SK-N-SH (cell line): Measurements from ENCODE around the gene BRD7. TPM values are rescaled to one million over a fixed set of nuclear protein-coding genes. Genes with fewer than 3 reads are reported as not detected.

Source experiments
- CTCF ChIA-PET: fragments of 300-600, 350-600 bp; formaldehyde crosslinking; extraction: SDS; loops from one replicate; lab custom pipeline; 2021; lab: Yijun Ruan, JAX
- POLR2A ChIA-PET: fragments of 350-600 bp; sonication (Branson Sonifier 250); formaldehyde crosslinking; extraction: SDS; loops from one replicate; lab custom pipeline; 2020; ENCODE audit warnings: antibody characterized with exemption, inconsistent platforms; lab: Yijun Ruan, JAX
- DNase-seq: peaks from one replicate; pipeline ENCODE4 v3.0.0; 2012
- H2AFZ ChIP-seq: fragments of 200-600 bp; sonication (generic); 2 replicates; pipeline ENCODE4 v1.8.1; 2016; ENCODE audit warnings: antibody characterized with exemption, mild to moderate bottlenecking, low read depth
- H3F3A ChIP-seq: fragments of 200-600 bp; sonication (generic); replicated peaks from 2 replicates; pipeline ENCODE3; 2016; ENCODE audit warnings: antibody characterized with exemption, mild to moderate bottlenecking; ENCODE audit not compliant: insufficient read depth
- H3K27ac ChIP-seq, 2 experiments: fragments of 200-500 bp in 1 of 2; fragments of 200-600 bp in 1 of 2; sonication (Bioruptor generic) in 1 of 2; sonication (generic), shearing (Covaris generic) in 1 of 2; 2 replicates each; pipeline versions ENCODE4 v1.5.1 to v1.6.1; 2014 to 2016; ENCODE audit warnings: low read depth in 2 of 2, inconsistent platforms in 1 of 2, low read length in 1 of 2, mild to moderate bottlenecking in 1 of 2, mixed read lengths in 1 of 2
- H3K27me3 ChIP-seq: fragments of 200-600 bp; sonication (generic), shearing (Covaris generic); 2 replicates; pipeline ENCODE4 v1.6.1; 2016; ENCODE audit warnings: mixed run types; ENCODE audit not compliant: insufficient read depth
- H3K36me3 ChIP-seq, 2 experiments: fragments of 200-500 bp in 1 of 2; fragments of 200-600 bp in 1 of 2; sonication (Bioruptor generic) in 1 of 2; sonication (generic) in 1 of 2; replicated peaks in 1 of 2; 2 replicates each; pipeline versions ENCODE3 to v1.5.1; 2014 to 2016; ENCODE audit warnings: low read length in 1 of 2, mild to moderate bottlenecking in 1 of 2; ENCODE audit not compliant: insufficient read depth in 2 of 2, control insufficient read depth in 1 of 2
- H3K4me1 ChIP-seq, 2 experiments: fragments of 200-500 bp in 1 of 2; fragments of 200-600 bp in 1 of 2; sonication (Bioruptor generic) in 1 of 2; sonication (generic), shearing (Covaris generic) in 1 of 2; 2 replicates each; pipeline versions ENCODE4 v1.5.1 to v1.6.1; 2014 to 2016; ENCODE audit warnings: low read depth in 1 of 2, low read length in 1 of 2, mixed run types in 1 of 2; ENCODE audit not compliant: insufficient read depth in 2 of 2, control insufficient read depth in 1 of 2
- H3K4me2 ChIP-seq: fragments of 200-600 bp; sonication (generic), shearing (Covaris generic); 2 replicates; pipeline ENCODE4 v1.6.1; 2017; ENCODE audit warnings: mixed run types
- H3K4me3 ChIP-seq, 2 experiments: fragments of 200-500 bp in 1 of 2; fragments of 200-600 bp in 1 of 2; sonication (Bioruptor generic) in 1 of 2; sonication (generic), shearing (Covaris generic) in 1 of 2; 2 replicates each; pipeline versions ENCODE4 v1.5.1 to v1.8.1; 2014 to 2016; ENCODE audit warnings: low read depth in 2 of 2, inconsistent platforms in 1 of 2, low read length in 1 of 2, mild to moderate bottlenecking in 1 of 2, mixed read lengths in 1 of 2, moderate library complexity in 1 of 2
- H3K79me2 ChIP-seq: fragments of 200-600 bp; sonication (generic); 2 replicates; pipeline ENCODE4 v1.8.1; 2017; ENCODE audit warnings: mild to moderate bottlenecking; ENCODE audit not compliant: insufficient read depth
- H3K9ac ChIP-seq: fragments of 200-600 bp; sonication (generic); 2 replicates; pipeline ENCODE4 v1.6.1; 2017; ENCODE audit warnings: mixed run types
- H3K9me2 ChIP-seq: fragments of 200-600 bp; sonication (generic); 2 replicates; pipeline ENCODE4 v1.6.1; 2017; ENCODE audit warnings: mixed run types
- H3K9me3 ChIP-seq: fragments of 200-600 bp; sonication (generic); 2 replicates; pipeline ENCODE4 v1.6.1; 2017; ENCODE audit warnings: mixed run types, mild to moderate bottlenecking, moderate library complexity
- H4K20me1 ChIP-seq: fragments of 200-600 bp; sonication (generic); 2 replicates; pipeline ENCODE4 v1.6.1; 2017; ENCODE audit warnings: mild to moderate bottlenecking, mixed run types; ENCODE audit not compliant: insufficient read depth
- CHD2 ChIP-seq: fragments of 150-350 bp; IDR thresholded peaks from 2 replicates; pipeline ENCODE4 v1.6.1; 2018; ENCODE audit warnings: low read length; ENCODE audit not compliant: partially characterized antibody
- EZH2phosphoT487 ChIP-seq: fragments of 200-600 bp; sonication (generic); IDR thresholded peaks from 2 replicates; pipeline ENCODE4 v1.6.1; 2017; ENCODE audit warnings: low read depth, mixed run types, mild to moderate bottlenecking, antibody characterized with exemption, moderate library complexity, borderline replicate concordance
- MEF2A ChIP-seq: IDR thresholded peaks from 2 replicates; pipeline ENCODE4 v1.4.0; 2012; ENCODE audit warnings: low read depth, borderline replicate concordance
- MXI1 ChIP-seq: IDR thresholded peaks from 2 replicates; pipeline ENCODE4 v1.6.1; 2012; ENCODE audit warnings: mild to moderate bottlenecking, low read depth, low read length, improper control_type of control experiment
- RFX5 ChIP-seq: IDR thresholded peaks from 2 replicates; pipeline ENCODE4 v1.6.1; 2012; ENCODE audit warnings: mild to moderate bottlenecking, improper control_type of control experiment, low read length
- SIN3A ChIP-seq: IDR thresholded peaks from 2 replicates; pipeline ENCODE4 v1.6.1; 2012; ENCODE audit warnings: low read depth, mild to moderate bottlenecking, low read length, moderate library complexity, borderline replicate concordance
- SMC3 ChIP-seq: IDR thresholded peaks from 2 replicates; pipeline ENCODE4 v1.6.1; 2012; ENCODE audit warnings: low read depth, low read length, improper control_type of control experiment
- TCF12 ChIP-seq: IDR thresholded peaks from 2 replicates; pipeline ENCODE4 v1.4.0; 2012
- YY1 ChIP-seq: IDR thresholded peaks from 2 replicates; pipeline ENCODE4 v1.4.0; 2012; ENCODE audit warnings: low read depth, mild to moderate bottlenecking
- WGBS: methylation state at CpG from one replicate; pipeline ENCODE4 v1.1.6; 2017; ENCODE audit warnings: low lambda C conversion rate; 5-methylcytosine and 5-hydroxymethylcytosine counted together
- polyA plus RNA-seq, 3 experiments: library from polyadenylated mRNA; depleted of rRNA; stranded (reverse); fragments of >200 nt; gene quantifications; 2 replicates each; pipeline ENCODE4 v1.2.3, GENCODE V29; 2012
- TF ChIP-seq, protein P1 (sequence below): IDR thresholded peaks from 2 replicates; pipeline ENCODE4 v1.6.1; 2012; ENCODE audit warnings: mild to moderate bottlenecking, low read depth, low read length, moderate library complexity
- TF ChIP-seq, protein P2 (sequence below): IDR thresholded peaks from 2 replicates; pipeline ENCODE4 v1.4.0; 2012; ENCODE audit warnings: low read depth, borderline replicate concordance
- TF ChIP-seq, protein P3 (sequence below): fragments of 150-350 bp; IDR thresholded peaks from 2 replicates; pipeline ENCODE4 v1.6.1; 2017; ENCODE audit warnings: antibody characterized with exemption, low read length, low read depth, borderline replicate concordance

Gene BRD7
- polyA plus RNA-seq, 1 of the 3 experiments (the other 2 are of a cell fraction) = 32.9 TPM

DNA sequence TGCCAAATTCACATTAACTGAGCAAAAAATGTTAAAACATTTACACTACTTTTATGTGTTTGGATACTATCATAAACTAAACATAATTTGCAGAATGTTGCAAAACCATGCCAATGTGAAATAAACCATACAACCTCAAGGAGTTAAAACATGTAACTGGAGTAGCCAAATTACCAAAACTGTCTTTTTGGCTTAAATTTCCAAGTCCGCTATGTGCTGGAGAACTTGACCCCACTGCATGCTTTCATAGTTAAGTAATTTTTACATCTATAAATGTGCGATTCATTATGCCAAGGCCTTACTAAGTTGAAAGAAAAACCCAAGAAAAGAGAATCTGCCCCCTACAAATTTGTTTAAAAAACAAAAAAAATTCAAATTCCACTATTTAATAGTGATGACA lies 28.2 kb downstream of the BRD7 start:
- H2AFZ ChIP-seq = no peak overlapping the region
- no peaks in the 10 kb centered on the region for H3K9me2 ChIP-seq
- no peak overlapping the region for H3K27ac ChIP-seq
- H3K79me2 ChIP-seq = 0 out of 2 replicates have a peak, but pooled peaks cover 5% of the 10 kb centered on the region
- no peak overlapping the region for H3K4me2 ChIP-seq
- DNase-seq = no peak
- ChIA-PET CTCF (interaction anchor here (1.1 to 4.9 kb wide), 3 partner anchors 13 to 127 kb away, joined by 4 to 28 read pairs (median 4); no protein-coding TSS in a partner anchor), POLR2A (no interaction called here)
- peaks cover 55 to 56% of the 10 kb centered on the region in 2 experiments for H3K36me3 ChIP-seq
- 88% methylated on average over 2 of the region's 2 CpGs for WGBS
- TF ChIP-seq SIN3A (no peak), YY1 (no peak), MEF2A (no peak), SMC3 (no peak), CHD2 (no peak), MXI1 (no peak), EZH2phosphoT487 (no peak), TCF12 (no peak), RFX5 (no peak)
- TF ChIP-seq, protein P1, sequence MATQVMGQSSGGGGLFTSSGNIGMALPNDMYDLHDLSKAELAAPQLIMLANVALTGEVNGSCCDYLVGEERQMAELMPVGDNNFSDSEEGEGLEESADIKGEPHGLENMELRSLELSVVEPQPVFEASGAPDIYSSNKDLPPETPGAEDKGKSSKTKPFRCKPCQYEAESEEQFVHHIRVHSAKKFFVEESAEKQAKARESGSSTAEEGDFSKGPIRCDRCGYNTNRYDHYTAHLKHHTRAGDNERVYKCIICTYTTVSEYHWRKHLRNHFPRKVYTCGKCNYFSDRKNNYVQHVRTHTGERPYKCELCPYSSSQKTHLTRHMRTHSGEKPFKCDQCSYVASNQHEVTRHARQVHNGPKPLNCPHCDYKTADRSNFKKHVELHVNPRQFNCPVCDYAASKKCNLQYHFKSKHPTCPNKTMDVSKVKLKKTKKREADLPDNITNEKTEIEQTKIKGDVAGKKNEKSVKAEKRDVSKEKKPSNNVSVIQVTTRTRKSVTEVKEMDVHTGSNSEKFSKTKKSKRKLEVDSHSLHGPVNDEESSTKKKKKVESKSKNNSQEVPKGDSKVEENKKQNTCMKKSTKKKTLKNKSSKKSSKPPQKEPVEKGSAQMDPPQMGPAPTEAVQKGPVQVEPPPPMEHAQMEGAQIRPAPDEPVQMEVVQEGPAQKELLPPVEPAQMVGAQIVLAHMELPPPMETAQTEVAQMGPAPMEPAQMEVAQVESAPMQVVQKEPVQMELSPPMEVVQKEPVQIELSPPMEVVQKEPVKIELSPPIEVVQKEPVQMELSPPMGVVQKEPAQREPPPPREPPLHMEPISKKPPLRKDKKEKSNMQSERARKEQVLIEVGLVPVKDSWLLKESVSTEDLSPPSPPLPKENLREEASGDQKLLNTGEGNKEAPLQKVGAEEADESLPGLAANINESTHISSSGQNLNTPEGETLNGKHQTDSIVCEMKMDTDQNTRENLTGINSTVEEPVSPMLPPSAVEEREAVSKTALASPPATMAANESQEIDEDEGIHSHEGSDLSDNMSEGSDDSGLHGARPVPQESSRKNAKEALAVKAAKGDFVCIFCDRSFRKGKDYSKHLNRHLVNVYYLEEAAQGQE = no peak
- TF ChIP-seq, protein P2, sequence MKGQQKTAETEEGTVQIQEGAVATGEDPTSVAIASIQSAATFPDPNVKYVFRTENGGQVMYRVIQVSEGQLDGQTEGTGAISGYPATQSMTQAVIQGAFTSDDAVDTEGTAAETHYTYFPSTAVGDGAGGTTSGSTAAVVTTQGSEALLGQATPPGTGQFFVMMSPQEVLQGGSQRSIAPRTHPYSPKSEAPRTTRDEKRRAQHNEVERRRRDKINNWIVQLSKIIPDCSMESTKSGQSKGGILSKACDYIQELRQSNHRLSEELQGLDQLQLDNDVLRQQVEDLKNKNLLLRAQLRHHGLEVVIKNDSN = no peak
- TF ChIP-seq, protein P3, sequence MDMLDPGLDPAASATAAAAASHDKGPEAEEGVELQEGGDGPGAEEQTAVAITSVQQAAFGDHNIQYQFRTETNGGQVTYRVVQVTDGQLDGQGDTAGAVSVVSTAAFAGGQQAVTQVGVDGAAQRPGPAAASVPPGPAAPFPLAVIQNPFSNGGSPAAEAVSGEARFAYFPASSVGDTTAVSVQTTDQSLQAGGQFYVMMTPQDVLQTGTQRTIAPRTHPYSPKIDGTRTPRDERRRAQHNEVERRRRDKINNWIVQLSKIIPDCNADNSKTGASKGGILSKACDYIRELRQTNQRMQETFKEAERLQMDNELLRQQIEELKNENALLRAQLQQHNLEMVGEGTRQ = no peak
- no peaks in the 10 kb centered on the region for H3K9me3 ChIP-seq
- no peaks in the 10 kb centered on the region for H3F3A ChIP-seq
- no peak overlapping the region for H3K4me3 ChIP-seq
- H4K20me1 ChIP-seq = no peaks in the 10 kb centered on the region
- peaks cover 0 to 4% of the 10 kb centered on the region in 2 experiments; a peak in 1 of 4 replicates for H3K4me1 ChIP-seq
- no peaks in the 10 kb centered on the region for H3K27me3 ChIP-seq
- H3K9ac ChIP-seq = no peak overlapping the region
